HG03520 (cell line): ENCODE data around the gene FADS3.
A peak's percentile ranks its signal among the peaks of the same experiment; 100 is the strongest.

Source experiments
- ATAC-seq: cut with Tn5 transposase; IDR thresholded peaks from one replicate; pipeline ENCODE4 v1.9.1; 2021; ENCODE audit warnings: mild to moderate bottlenecking, moderate library complexity; ENCODE audit not compliant: unreplicated experiment

The FADS3 gene

DNA sequence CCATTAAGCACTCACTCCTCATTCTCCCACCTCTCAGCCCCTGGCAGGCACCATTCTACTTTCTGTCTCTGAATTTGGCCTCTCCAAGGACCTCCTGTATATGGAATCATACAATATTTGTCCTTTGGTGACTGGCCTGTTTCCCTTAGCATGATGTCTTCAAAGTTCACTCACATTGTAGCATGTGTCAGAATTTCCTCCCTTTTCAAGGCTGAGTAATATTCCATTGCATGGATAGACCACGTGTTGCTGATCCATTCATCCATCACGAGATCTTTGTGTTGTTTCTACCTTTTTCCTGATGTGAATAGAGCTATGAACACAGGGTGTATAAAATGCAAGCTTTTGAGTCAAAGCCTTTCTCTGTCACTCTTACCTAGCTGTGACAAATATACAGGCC lies 51.6 kb downstream of the FADS3 start:
- ATAC-seq = no peak

DNA sequence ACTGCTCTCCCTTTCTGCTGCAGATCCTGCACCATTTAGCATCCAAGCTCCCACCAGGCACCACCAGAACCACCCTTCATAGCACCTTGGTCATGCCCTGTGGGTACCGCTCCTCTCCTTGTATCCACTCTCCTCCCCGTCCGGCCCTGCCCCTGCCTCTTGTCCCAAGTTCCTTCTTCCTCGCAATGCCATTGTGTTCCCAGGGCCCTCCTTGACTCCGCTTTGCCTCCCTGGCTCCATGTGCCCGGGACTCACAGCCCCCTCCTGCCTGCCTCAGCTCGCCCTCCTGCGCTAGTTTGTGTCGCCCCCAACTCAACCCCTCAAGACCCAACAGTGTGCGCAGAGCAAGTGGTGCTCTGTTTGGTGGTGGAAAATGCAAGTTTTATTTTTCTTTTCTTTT lies 52.4 kb downstream of the FADS3 start:
- ATAC-seq = no peak

DNA sequence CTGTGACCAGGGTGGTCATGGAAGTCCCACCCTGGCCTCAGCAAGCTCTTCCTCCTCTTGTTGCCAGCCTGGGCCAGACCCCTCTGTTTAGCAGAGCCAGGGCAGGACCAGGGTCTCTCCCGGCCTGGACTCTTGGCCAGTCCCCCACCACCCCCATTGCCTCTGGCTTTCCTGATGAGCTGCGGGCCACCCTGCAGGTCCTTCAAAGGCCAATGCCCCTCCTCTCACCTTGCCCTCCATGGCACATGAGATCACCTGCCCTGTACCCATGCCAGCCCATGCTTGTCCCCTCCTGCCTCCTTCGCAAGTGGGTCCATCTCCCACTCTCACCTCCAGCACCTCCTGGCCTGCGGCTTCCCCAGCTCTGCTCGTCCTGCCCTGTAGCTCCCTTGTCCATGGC lies 52.8 kb downstream of the FADS3 start:
- ATAC-seq = no peak

DNA sequence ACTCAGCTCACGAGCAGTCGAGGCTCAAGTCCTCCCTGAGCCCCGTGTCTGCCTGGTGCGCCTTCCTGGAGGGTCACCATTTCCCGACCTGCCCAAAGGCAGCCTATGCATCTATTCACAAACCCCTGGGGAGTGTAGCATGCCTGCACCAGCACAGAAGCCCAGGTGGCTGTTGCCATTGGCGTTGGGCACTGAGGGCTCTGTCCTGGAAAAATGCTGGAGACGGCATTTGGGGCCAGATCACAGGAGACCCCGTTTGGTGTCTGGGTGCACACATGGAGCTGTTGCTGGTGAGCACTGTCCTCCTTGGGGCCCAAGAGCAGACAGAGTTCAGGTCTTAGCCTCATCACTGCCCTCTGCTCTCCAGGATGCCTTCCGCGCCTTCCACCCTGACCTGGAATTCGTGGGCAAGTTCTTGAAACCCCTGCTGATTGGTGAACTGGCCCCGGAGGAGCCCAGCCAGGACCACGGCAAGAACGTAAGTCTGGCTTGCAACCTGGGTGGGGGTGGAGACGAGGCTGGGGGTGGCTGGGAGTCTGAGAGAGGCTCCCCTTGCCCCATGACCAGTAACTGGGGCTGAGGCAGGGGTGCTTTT lies 53.8 kb downstream of the FADS3 start:
- ATAC-seq = no peak

DNA sequence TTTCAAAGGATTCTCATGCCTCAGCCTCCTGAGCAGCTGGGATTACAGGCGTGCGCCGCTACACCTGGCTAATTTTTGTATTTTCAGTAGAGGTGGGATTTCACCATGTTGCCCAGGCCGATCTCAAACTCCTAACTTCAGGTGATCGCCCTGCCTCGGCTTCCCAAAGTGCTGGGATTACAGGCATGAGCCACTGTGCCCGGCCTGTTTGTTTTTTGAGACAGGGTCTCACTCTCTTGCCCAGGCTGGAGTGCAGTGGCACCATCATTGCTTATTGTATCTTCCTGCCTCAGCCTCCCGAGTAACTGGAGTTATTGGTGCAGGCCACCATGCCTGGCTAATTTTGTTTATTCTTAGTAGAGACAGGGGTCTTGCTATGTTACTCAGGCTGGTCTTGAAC lies 55.2 kb downstream of the FADS3 start:
- no peak for ATAC-seq

DNA sequence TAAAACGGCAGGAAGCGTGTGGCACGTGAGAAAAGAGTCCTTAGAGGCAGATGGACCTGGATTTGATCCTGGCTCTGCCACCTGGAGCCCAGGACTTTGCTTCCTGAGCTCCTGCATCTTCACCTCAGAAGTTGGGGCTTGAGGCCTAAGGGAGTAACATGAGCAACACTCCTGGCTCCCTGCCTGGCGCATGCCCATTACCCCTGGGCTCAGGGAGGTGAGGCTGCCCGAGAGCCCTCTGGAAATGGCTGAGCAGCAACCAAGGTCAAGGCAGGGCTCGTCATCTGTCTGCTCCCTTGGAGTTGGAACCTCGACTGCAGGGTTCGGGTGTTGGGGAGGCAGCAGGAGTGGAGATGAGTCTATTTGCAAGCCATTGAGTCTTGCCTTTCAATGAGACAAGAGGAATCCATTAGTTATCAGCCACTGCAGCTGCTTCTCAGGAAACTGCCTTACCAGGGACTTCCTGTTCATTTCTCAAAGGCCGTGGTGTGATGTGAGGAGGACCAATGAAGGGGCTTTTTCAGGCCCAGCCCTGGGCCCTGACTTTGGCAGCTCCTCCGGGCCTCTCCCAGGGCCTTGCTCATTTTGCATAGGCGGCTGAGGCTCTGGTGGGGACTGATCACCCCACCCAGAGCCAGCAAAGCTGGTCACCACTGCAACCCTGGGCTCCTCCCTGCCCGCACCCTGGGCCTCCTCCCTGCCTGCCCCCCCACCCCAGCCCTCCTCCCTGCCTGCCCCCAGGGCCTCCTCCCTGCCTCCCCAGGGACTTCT lies 56.9 kb downstream of the FADS3 start:
- peak; percentile 88 for ATAC-seq

DNA sequence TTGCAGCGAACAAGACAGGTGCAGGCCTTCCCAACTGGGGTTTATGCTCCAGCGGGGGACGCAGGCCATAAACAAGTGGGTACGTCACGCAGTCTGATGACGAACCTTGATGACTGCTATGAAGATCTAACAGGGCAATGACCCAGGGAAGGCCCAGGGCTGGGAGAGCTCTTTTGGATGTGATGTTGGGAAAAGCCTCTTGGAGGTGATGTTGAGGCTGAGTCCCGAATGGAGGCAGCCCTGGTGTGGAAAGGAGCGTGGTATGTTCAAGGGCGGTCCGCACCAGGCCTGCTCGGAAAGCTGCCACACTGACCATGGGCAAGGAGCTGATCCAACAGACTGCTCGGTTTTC lies 57.4 kb downstream of the FADS3 start:
- ATAC-seq = no peak

DNA sequence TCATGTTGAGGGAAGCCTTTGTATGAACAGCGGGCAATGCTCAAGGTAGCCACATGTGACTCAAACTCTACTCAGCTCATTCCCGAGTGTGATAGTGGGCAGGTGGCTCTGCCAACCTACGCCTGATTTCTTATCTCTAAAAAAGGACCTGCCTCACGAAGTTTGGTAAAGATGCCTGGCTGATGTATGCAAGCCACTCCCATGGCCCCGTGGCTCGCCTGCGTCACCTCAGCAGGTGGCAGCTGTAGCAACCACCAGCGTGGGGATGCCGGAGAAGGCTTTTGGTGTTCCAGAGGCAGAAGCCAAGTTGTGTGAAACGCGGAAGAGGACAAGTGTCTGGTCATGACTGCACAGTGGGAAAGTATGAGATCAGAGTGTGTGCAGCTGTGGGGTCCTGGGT lies 57.9 kb downstream of the FADS3 start:
- no peak for ATAC-seq

DNA sequence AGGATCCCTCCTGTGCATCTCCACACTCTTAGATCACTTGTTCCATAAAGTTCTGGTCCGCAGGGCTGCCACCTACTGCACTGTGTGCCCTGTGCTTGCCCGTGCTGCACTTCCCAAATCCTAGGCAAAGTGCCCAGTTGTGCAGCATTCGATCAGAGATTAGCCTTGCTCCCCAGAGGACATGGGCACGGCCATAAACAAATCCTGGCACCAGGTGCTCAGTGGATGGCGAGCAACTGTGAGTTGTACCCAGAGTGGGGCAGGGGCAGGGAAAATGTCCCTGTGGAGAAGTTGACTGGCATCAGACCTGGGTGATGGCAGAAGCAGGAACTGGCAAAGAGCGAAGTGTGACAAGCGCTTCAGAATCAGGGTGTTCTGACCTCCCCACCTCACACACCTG lies 58.6 kb downstream of the FADS3 start:
- no peak for ATAC-seq

DNA sequence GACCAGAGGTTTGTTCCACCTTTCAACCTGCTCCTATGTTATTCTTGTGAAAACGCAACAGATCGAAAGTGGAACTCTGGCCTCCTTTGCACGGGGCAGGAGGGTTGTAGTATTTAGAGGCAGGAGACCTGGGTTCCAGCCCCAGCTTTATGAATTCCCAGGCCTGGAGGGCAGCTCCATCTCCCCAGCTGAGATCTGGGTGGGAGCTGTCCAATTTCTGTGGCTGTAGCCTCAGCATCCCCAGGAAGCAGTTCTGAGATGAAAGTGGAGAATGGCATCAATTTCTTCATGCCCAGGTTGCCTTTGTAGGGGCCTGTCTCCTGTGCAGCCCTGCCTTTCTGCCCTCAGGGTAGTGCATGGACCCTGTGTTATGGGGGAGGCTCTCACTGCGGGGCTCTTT lies 59.1 kb downstream of the FADS3 start:
- ATAC-seq = no peak

DNA sequence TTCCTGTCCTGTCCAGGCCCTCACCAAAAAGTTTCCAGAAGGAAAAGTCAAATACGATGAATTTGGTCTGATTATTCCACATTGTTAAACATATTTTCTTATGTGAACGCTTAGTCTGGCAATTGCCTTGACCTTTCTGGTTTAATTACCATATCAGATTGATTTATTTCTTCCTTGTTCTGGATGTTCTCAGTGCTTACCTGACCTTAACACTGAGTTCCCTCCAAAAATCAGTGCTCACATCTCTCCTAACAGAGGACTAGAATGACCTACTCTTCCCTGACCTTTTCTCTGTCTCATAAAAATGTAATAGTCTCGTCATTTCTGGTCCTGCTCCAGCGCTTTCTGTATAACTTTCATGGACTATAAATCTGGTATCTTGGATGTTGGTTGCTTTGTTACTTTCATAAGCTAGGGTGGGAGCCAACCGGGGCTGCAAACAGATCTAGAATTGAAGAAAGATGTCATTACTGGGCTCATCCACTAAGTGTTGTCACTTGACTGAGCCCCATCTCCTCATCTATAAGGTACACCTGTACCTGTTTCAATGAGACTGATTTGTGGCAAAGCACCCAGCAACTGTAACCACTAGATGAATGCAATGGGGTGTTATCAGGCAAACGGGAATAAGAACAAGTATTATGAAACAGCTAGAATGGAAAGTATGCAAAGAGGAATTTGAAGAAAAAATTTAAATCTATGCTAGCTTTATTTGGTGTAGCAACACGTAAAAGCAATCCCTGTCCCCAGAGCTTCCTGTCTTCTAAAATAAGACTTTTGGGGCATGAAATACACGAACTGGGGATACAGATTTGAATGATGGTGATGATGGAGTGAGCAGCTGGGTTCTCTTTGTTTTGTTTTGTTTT lies 60.9 kb downstream of the FADS3 start:
- ATAC-seq = no peak

DNA sequence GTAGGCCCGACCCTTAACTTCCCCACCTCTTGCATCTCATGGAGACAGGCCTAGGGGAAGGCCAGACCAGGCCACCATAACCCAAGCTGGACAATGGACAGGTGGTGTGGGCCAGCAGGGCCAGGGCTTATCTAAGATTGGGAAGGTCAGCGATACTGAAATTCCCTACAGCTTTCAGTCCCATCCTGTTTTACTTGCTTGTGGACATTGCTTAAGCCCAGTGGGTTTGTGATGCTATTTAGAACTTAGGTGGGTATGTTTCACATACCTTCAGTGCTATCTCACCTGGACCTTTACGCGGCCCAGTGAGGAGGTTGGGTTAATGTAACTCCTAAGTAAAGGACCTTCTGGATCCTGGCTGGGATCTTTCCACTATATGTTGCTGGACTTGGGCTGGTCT lies 61.5 kb downstream of the FADS3 start:
- no peak for ATAC-seq

DNA sequence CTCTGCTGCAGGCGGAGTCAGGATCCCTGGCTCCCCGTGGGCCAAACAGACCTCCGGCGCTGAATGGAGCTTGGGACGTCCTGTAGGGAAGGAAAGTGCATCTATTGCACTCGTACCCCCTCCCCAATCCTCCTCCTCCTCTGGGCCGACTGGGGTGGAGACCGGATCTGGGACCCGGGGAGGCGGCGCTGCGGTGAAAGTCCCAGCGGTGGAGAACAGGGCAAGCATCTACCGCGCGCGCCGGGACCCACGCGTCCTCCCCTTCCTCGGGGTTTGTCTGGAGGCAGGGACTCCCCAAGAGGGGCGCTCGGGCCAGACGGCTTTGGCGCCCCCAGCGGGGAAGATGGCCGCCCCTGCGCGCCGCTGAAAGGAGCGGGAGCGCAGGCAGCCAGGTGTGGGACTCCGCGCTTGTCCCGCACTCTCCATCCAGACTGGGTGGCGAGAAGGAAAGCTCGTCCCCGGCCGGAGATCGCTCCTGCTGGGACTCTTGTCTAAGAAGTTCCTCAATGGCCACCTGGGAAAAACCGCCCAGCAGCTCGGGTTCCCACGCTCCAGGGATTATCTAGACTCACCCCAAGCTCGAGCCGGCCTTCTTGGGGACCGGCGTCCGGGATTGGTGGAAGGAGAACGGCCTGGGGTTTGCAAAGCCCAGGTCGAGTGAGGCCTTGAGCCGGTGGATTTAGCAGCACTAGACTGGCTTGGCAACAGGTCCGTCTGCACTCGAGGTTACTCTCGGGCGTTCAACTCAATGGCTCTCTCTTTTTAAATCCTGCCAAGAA lies 62.5 kb downstream of the FADS3 start:
- no peak for ATAC-seq

DNA sequence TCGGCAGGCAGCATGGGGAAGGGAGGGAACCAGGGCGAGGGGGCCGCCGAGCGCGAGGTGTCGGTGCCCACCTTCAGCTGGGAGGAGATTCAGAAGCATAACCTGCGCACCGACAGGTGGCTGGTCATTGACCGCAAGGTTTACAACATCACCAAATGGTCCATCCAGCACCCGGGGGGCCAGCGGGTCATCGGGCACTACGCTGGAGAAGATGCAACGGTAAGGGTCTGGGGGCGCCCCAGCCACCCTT lies 63.0 kb downstream of the FADS3 start:
- no peak for ATAC-seq

DNA sequence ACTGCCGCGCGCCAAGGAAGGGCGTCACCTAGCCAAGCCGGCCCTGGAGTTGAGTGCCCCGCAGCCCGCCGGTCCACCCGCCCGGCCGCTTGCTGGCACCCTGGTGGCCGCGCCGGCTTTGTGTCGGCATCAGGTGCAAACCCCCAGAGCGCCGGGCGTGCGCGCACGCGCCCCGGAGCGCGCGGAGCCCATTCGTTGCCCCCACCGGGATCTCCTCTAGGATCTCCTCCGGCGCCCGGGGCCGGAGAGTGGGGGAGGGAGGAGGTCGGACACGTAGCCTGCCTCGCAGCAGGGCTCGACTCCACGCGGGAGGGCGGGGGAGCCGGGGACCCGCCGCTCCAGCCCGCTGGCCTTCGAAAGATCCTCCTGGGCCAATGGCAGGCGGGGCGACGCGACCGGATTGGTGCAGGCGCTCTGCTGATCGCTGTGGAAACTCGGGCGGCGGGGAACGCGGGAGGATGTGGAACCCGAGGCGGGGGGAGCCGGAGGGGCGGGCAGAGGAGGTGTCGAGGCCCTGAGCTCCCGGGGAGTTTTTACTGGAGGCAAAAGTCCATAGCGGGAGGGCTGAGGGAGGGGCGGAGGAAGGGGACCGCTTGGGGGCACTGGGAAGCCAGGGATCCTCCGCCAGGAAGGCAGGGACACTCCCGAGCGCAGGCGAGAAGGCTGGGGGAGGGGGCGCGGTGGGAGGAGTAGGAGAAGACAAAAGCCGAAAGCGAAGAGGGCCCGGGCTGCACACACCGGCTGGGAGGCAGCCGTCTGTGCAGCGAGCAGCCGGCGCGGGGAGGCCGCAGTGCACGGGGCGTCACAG lies 63.6 kb downstream of the FADS3 start, which contains the start of gene FADS2:
Gene FADS2, plus strand, starts transcription at position 730 of the 808 bp plus-strand sequence. CDS start 91 bp downstream, outside the sequence.
- peak; percentile 72 for ATAC-seq

DNA sequence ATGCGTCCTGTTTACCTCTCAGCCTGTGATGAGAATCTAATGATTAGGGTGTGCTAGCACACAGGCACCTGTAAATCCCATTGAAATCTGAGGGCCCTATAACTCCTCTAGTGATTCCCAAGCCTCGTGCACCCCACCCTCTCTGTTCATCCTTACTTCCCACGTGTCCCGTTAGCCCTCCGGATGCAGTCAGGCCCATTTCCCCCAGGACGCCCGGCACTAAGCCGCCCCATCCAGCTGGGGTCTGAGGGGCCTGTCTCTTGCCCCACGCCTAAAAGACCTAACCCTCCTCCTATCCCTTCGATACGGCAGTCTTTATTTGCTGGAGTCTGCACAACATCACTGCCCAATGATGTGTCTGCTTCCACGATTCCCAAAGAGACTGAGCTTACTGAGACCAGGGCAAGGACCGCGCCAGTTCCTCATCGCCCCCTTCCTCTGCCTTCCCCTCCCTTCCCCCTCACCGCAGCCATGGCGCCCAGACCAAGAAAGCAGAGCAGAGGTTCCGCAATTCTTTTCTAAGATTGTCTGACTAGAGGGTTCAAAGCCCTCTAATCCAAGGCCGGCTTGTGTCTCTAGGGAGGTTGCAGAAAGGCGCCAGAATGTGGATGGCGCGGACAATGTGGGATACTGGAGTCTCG lies 64.3 kb downstream of the FADS3 start:
- ATAC-seq = peak; percentile 6
